SK-N-SH (cell line): ENCODE data around the gene SPDYA.

ENCODE experiments used
- EP300 ChIP-seq, 2 experiments: IDR thresholded peaks; 2 replicates each; pipeline versions ENCODE4 v1.4.0 to v1.6.1; 2012; ENCODE audit warnings: borderline replicate concordance in 1 of 2, low read depth in 1 of 2, low read length in 1 of 2
- REST ChIP-seq: IDR thresholded peaks from 2 replicates; pipeline ENCODE4 v1.6.1; 2012; ENCODE audit warnings: mild to moderate bottlenecking, low read depth, low read length, moderate library complexity
- ZBTB33 ChIP-seq: IDR thresholded peaks from 2 replicates; pipeline ENCODE4 v1.4.0; 2012; ENCODE audit warnings: low read depth, borderline replicate concordance
- TF ChIP-seq, protein P1 (sequence below): fragments of 200-600 bp; sonication (generic); IDR thresholded peaks from 2 replicates; pipeline ENCODE4 v1.6.1; 2017; ENCODE audit warnings: antibody characterized with exemption, mild to moderate bottlenecking, moderate library complexity
- TF ChIP-seq, protein P2 (sequence below): IDR thresholded peaks from 2 replicates; pipeline ENCODE4 v1.4.0; 2012; ENCODE audit warnings: low read depth, borderline replicate concordance
- TF ChIP-seq, protein P3 (sequence below): fragments of 150-350 bp; IDR thresholded peaks from 2 replicates; pipeline ENCODE4 v1.6.1; 2017; ENCODE audit warnings: antibody characterized with exemption, low read length, low read depth, borderline replicate concordance

- no peak for TF ChIP-seq EP300 (IDR thresholded peaks at IDR 0.05; ENCODE audit: borderline replicate concordance in 1 of 2, low read depth in 1 of 2, low read length in 1 of 2)
- TF ChIP-seq ZBTB33 = no peak
- TF ChIP-seq, protein P1, sequence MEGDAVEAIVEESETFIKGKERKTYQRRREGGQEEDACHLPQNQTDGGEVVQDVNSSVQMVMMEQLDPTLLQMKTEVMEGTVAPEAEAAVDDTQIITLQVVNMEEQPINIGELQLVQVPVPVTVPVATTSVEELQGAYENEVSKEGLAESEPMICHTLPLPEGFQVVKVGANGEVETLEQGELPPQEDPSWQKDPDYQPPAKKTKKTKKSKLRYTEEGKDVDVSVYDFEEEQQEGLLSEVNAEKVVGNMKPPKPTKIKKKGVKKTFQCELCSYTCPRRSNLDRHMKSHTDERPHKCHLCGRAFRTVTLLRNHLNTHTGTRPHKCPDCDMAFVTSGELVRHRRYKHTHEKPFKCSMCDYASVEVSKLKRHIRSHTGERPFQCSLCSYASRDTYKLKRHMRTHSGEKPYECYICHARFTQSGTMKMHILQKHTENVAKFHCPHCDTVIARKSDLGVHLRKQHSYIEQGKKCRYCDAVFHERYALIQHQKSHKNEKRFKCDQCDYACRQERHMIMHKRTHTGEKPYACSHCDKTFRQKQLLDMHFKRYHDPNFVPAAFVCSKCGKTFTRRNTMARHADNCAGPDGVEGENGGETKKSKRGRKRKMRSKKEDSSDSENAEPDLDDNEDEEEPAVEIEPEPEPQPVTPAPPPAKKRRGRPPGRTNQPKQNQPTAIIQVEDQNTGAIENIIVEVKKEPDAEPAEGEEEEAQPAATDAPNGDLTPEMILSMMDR = no peak
- TF ChIP-seq, protein P2, sequence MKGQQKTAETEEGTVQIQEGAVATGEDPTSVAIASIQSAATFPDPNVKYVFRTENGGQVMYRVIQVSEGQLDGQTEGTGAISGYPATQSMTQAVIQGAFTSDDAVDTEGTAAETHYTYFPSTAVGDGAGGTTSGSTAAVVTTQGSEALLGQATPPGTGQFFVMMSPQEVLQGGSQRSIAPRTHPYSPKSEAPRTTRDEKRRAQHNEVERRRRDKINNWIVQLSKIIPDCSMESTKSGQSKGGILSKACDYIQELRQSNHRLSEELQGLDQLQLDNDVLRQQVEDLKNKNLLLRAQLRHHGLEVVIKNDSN = no peak
- TF ChIP-seq, protein P3, sequence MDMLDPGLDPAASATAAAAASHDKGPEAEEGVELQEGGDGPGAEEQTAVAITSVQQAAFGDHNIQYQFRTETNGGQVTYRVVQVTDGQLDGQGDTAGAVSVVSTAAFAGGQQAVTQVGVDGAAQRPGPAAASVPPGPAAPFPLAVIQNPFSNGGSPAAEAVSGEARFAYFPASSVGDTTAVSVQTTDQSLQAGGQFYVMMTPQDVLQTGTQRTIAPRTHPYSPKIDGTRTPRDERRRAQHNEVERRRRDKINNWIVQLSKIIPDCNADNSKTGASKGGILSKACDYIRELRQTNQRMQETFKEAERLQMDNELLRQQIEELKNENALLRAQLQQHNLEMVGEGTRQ = no peak
- TF ChIP-seq REST = no peak
Observed at GRCh38 chr2:28896906-28897305, 86.3 kb downstream of the SPDYA start.
